Esophagus squamous epithelium (tissue), 5 donors: ENCODE measurements around the gene AIF1. TPM values are rescaled to one million over a fixed set of nuclear protein-coding genes. Genes with fewer than 3 reads are reported as not detected.

Experiments used
- DNase-seq: peaks from one replicate; lab custom pipeline; 2025; lab: John Stamatoyannopoulos, UW
- H3K27ac ChIP-seq, 4 donors: fragments of 200-600 bp; sonication (generic); one replicate each; pipeline ENCODE4 v1.5.1; 2016 to 2019; ENCODE audit warnings: mild to moderate bottlenecking in 1 of 4
- H3K27me3 ChIP-seq, 4 donors: fragments of 200-600 bp; sonication (generic); 1 replicate in 3 of 4; 2 replicates in 1 of 4; pipeline versions ENCODE4 v1.5.1 to v1.6.0; 2017 to 2021; ENCODE audit warnings: antibody characterized with exemption in 1 of 4
- H3K36me3 ChIP-seq, 3 donors: fragments of 200-600 bp; sonication (generic); one replicate each; pipeline ENCODE4 v1.5.1; 2016 to 2019
- H3K4me1 ChIP-seq, 3 donors: fragments of 200-600 bp; sonication (generic); one replicate each; pipeline ENCODE4 v1.5.1; 2017 to 2019
- H3K4me3 ChIP-seq, 4 donors: fragments of 200-600 bp; sonication (generic); 1 replicate in 3 of 4; 2 replicates in 1 of 4; pipeline ENCODE4 v1.5.1; 2016 to 2019; ENCODE audit warnings: mild to moderate bottlenecking in 2 of 4, moderate library complexity in 1 of 4
- H3K9me3 ChIP-seq, 3 donors: fragments of 200-600 bp; sonication (generic); one replicate each; pipeline ENCODE4 v1.5.1; 2016 to 2019
- POLR2A ChIP-seq, 4 donors: fragments of 450-650 bp; IDR thresholded peaks; one replicate each; pipeline ENCODE4 v1.6.1; 2017; ENCODE audit warnings: antibody characterized with exemption in 4 of 4, mild to moderate bottlenecking in 4 of 4, moderate library complexity in 3 of 4
- WGBS, 2 donors: methylation state at CpG; one replicate each; pipeline ENCODE4 v1.1.5; 2018; 5-methylcytosine and 5-hydroxymethylcytosine counted together
- intact Hi-C: fragments of 100-400 bp; cut with DNase I; formaldehyde crosslinking; loops from one replicate; pipeline ENCODE4 v1.15.0; 2022
- total RNA-seq, 4 donors: library from RNA; depleted of rRNA; stranded (reverse); fragments of >200 nt; gene quantifications; one replicate each; pipeline ENCODE4 v1.1.0, GENCODE V29; 2016
- TF ChIP-seq, protein P1 (sequence below), 6 experiments: fragments of 450-650 bp in 4 of 6; fragments of 200-600 bp in 2 of 6; sonication (generic) in 2 of 6; IDR thresholded peaks; one replicate each; pipeline ENCODE4 v1.5.1; 2016 to 2019; ENCODE audit warnings: antibody characterized with exemption in 6 of 6, mild to moderate bottlenecking in 4 of 6, moderate library complexity in 4 of 6
- donor health status: DM: yes; HTN: yes; CAD: no.

AIF1 gene
- total RNA-seq, 4 donors from 2014 or later = 2.4 to 30.7 (median 15.1) TPM

DNA sequence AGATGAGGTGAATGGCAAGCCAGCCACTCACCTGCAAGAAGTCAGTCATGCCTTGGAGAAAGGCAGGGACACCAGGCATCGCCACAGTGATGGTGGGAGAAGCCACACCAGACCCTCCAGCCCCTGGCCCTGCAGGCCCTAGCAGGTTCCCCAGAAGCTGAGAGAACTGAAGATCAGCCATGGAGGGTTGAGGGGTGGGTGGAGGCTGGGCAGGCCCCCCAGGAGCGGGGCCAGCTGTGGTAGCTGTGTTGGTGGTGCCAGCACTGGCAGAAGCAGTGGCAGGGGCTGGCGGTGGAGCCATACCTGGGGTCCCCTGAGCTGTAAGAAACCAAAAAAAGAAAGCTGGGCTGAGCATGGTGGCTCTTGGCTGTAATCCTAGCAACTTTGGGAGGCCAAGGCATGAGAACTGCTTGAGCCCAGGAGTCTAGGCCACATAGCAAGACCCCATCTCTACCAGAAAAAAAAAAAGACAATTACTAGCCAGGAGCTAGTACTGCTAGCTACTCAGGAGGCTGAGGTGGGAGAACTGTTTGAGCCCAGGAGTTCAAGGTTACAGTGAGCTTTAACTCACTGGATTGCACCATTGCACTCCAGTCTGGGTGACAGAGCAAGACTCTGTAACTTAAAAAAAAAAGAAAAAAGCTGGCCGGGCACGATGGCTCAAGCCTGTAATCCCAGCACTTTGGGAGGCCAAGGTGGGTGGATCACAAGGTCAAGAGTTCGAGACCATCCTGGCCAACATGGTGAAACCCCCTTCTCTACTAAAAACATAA is 27.9 kb downstream of the AIF1 start:
- H3K4me3 ChIP-seq = no peak overlapping the region
- H3K9me3 ChIP-seq = no peaks in the 10 kb centered on the region
- WGBS, 2 donors = 88 to 90% methylated on average over 6 of the region's 6 CpGs
- no peak for TF ChIP-seq POLR2A (IDR thresholded peaks at IDR 0.05)
- TF ChIP-seq, protein P1, sequence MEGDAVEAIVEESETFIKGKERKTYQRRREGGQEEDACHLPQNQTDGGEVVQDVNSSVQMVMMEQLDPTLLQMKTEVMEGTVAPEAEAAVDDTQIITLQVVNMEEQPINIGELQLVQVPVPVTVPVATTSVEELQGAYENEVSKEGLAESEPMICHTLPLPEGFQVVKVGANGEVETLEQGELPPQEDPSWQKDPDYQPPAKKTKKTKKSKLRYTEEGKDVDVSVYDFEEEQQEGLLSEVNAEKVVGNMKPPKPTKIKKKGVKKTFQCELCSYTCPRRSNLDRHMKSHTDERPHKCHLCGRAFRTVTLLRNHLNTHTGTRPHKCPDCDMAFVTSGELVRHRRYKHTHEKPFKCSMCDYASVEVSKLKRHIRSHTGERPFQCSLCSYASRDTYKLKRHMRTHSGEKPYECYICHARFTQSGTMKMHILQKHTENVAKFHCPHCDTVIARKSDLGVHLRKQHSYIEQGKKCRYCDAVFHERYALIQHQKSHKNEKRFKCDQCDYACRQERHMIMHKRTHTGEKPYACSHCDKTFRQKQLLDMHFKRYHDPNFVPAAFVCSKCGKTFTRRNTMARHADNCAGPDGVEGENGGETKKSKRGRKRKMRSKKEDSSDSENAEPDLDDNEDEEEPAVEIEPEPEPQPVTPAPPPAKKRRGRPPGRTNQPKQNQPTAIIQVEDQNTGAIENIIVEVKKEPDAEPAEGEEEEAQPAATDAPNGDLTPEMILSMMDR (IDR thresholded peaks at IDR 0.05) = no peak
- H3K4me1 ChIP-seq = no peaks in the 10 kb centered on the region
- DNase-seq = no peak
- intact Hi-C loops = no loop called here
- H3K36me3 ChIP-seq = peaks cover 61 to 100% (median 70%) of the 10 kb centered on the region in 3 donors
- no peak overlapping the region for H3K27ac ChIP-seq
- no peaks in the 10 kb centered on the region for H3K27me3 ChIP-seq

DNA sequence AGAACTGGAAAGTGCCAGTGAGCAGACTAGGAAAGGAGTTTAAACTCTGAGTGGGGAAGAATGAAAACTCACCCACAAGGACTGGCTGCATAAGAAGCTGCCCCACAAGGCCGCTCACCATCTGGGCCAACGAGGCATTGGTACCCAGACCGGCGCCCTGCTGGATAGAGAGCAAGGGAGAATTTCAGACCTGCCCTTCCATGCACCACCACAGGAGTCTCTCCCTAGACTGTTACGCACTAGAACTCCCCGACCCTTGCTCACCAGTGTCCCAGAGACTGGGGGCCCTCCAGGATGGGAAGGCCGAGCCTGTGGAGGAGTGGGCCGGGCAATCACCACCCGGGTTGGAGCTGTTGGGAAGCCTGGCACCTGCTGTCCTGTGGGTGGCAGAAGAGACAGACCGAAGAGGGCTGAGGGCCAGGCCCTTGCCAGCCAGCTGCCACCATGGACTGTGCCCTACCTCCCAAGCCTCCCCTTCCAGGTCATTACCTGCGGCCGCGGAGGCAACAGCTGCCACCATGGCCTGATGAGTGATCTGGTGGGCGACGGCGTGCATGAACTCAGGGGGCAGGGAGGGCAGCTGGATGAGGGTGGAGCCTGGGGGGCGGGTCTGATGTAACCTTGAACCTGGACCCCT is 28.9 kb downstream of the AIF1 start:
- Histone ChIP-seq H3K27ac (no peak overlapping the region), H3K4me1 (no peaks in the 10 kb centered on the region), H3K36me3 (peaks cover 68 to 100% (median 80%) of the 10 kb centered on the region in 3 donors), H3K9me3 (no peaks in the 10 kb centered on the region), H3K4me3 (no peak overlapping the region), H3K27me3 (no peaks in the 10 kb centered on the region)
- 81 to 93% methylated on average over 9 of the region's 17 CpGs for WGBS, 2 donors
- intact Hi-C loops = no loop called here
- TF ChIP-seq, protein P1 (IDR thresholded peaks at IDR 0.05) = no peak
- DNase-seq = no peak

DNA sequence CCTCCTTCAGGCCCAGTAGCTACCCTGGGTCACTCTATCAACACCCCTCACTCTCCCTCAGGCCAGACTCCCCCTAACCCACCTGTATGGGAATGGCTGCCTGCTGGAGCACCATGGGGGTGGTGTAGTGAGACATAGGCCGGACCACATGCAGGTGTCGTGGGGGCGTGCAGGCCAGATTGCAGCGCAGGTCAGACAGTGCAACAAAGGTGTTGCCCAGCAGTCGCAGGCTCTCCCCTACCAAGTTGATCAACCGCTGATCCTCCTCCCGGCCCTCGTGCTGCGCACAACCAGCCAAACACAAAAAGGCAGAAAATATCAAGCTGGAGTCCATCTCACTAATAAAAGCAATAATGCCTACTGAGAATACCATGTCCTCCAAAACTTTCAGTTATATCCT is 30.3 kb downstream of the AIF1 start:
- Histone ChIP-seq H3K9me3 (no peaks in the 10 kb centered on the region), H3K4me1 (peaks cover 0 to 5% (median 3%) of the 10 kb centered on the region in 3 donors), H3K4me3 (no peak overlapping the region), H3K36me3 (peaks cover 68 to 100% (median 83%) of the 10 kb centered on the region in 3 donors), H3K27ac (no peak overlapping the region), H3K27me3 (no peaks in the 10 kb centered on the region)
- WGBS, 2 donors = 94 to 97% methylated on average over 4 to 5 of the region's 9 CpGs
- intact Hi-C loops = no loop called here
- TF ChIP-seq POLR2A (IDR thresholded peaks at IDR 0.05) = no peak
- TF ChIP-seq, protein P1 (IDR thresholded peaks at IDR 0.05) = no peak
- DNase-seq = no peak

DNA sequence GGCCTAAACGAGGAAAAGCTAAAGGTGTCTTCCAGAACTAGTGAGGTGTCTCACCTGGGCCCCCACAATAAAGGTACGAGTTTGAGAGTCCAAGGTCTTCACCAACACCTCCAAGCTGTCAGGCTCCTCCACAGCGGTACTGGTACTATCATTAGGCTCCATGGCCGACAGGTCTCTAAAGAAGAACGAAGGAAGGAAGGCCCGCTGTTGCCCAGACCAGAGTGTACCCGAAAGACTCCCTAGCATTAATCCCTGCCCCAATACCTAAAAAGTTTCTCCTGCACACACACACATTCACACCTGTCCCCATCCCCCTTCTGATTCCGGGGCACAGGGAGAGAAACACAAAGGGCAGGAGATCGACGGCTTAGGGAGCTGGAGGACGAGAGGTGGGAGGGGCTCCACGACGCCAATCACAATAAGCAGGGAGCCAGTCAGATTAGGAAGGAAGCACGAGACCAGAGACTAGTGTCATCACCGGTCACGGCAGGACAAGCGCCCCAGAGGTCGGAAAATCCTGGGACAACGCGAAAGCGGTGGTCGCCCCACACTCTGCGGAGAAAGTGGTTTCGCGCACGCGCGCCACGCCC is 36.7 kb downstream of the AIF1 start:
- H3K9me3 ChIP-seq = no peaks in the 10 kb centered on the region
- TF ChIP-seq, protein P1 (IDR thresholded peaks at IDR 0.05) = no peak
- TF ChIP-seq POLR2A (IDR thresholded peaks at IDR 0.05) = no peak
- no peaks in the 10 kb centered on the region for H3K27me3 ChIP-seq
- peak; percentile 64 for DNase-seq
- peak overlapping the region; percentile 94 to 100 (median 99) for H3K27ac ChIP-seq
- H3K4me3 ChIP-seq = peak overlapping the region; percentile 59 to 95 (median 78)
- intact Hi-C loops = no loop called here
- peaks cover 26 to 67% (median 34%) of the 10 kb centered on the region in 3 donors for H3K36me3 ChIP-seq
- peaks cover 7 to 33% (median 25%) of the 10 kb centered on the region in 3 donors for H3K4me1 ChIP-seq
- 2 to 3% methylated on average over 21 to 23 of the region's 29 CpGs for WGBS, 2 donors
